NCI-H69 (cell line): ENCODE measurements around the gene PRKG1.
"Not testable (repeated sequence)": the region's sequence is repeated elsewhere in the genome, so short reads cannot be mapped to it uniquely, and the experiment has no call there.

Experiments
- DNase-seq: peaks from one replicate; lab custom pipeline; 2025; lab: John Stamatoyannopoulos, UW

Gene PRKG1

GRCh38 chr10:51270936-51271530 lies 196.7 kb downstream of the PRKG1 start:
- DNase-seq = no peak

DNA sequence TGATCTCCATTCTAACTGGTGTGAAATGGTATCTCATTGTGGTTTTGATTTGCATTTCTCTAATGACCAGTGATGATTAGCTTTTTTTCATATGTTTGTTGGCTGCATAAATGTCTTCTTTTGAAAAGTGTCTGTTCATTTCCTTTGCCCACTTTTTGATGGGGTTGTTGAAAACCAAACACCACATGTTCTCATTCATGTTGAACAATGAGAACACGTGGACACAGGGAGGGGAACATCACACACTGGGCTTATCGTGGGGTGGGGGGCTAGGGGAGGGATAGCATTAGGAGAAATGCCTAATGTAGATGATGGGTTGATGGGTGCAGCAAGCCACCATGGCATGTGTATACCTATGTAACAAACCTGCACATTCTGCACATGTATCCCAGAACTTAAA lies 197.8 kb downstream of the PRKG1 start:
- DNase-seq = not testable (repeated sequence)

DNA sequence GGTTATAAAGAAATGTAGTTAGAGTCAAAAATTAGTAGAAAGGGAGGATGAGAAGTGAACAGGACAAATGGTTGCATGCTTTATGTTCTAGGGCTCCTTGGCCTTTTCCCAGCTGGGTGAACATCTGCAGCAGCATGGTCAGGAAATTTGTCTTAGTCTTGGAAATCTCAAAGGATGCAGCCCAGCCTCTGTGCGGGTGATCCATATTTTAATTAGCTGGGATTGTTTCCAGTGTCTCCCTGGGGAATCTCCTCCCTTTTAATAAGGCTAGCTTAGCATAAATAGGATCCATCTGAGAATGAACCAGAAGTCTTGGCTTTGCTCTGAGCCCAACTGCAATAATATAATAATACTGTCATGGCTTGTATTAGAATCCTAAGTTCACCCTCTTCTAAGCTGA lies 198.3 kb downstream of the PRKG1 start:
- peak; percentile 1 for DNase-seq

DNA sequence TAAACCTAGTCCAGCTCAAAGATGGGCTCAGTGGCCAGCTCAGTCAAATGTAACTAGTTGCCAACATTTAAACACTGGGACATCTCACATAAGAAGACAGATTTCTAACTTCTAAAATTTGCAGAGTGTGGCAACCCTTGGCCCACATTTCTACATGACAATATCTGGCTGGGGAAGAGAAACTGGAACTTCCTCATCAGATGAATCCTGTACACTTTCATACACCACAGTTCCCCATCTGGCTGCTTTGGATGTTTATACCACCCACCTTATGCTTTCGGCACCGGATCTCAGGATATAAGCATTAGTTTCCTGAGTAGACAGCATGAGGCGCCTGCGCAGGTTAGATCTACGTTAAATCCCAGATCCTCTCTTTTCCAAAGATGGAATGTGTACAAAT lies 199.3 kb downstream of the PRKG1 start:
- no peak for DNase-seq

DNA sequence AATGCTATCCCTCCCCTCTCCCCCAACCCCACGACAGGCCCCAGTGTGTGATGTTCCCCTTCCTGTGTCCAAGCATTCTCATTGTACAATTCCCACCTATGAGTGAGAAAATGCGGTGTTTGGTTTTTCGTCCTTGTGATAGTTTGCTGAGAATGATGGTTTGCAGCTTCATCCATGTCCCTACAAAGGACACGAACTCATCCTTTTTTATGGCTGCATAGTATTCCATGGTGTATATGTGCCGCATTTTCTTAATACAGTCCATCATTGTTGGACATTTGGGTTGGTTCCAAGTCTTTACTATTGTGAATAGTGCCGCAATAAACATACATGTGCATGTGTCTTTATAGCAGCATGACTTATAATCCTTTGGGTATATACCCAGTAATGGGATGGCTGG lies 201.8 kb downstream of the PRKG1 start:
- DNase-seq = not testable (repeated sequence)

- not testable (repeated sequence) for DNase-seq
Measured at GRCh38 chr10:51281387-51281786, 207.1 kb downstream of the PRKG1 start.

GRCh38 chr10:51285601-51286000 lies 211.3 kb downstream of the PRKG1 start:
- DNase-seq = no peak

DNA sequence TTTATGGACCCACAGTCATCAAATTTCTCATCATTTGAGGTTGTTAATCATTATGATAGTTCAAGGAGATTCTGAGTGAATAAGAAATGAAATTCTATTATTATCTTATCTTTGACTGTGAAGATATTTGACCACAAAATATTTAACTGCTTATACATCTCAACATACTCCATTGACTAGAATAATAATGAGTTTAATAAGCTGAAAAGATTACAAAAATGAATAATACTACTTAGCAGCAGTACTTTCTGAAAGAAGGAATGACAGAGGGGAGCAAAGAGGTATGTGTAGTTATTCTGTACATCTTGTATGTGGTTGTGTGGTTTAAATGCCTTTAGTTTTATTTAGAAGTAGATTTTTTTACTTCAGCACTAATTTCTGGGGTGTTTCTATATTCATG lies 214.2 kb downstream of the PRKG1 start:
- no peak for DNase-seq

GRCh38 chr10:51289519-51289918 lies 215.2 kb downstream of the PRKG1 start:
- no peak for DNase-seq

DNA sequence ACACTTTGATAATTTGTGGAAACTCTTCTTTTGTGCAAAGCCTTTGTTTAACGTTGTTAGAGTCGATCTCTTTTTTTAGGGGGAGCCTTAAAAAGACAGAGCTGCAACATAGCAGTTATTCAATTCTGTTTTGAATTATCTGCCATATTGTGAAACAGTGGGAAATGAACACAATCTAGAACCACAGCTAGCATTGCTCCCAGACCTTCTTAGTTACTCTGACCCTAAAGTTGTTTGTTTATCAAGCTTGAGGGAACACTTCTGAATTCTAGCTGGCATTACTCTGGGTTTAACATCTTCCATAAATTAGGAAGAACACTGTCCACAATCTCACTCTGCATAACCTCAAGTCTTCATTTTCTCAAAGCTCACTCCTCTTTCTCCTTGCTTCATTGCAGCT lies 217.7 kb downstream of the PRKG1 start:
- DNase-seq = no peak

DNA sequence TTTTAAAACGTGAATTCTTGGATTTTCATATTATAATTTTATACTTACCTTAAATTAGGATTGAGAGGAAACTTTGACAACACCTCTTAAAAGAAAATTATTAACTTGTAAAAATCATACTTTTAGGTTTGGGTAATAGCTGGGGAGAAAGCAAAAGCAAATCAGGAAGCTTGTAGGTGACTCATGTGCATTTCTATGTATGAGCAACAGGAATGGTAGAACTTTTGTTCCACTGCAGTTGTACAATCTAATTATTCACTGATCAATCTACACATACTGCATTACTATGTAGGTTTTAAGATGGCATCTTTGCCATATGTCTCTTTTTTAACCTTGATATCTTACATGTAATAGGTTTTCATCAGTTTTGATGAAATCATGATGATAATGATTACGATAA lies 223.2 kb downstream of the PRKG1 start:
- no peak for DNase-seq

DNA sequence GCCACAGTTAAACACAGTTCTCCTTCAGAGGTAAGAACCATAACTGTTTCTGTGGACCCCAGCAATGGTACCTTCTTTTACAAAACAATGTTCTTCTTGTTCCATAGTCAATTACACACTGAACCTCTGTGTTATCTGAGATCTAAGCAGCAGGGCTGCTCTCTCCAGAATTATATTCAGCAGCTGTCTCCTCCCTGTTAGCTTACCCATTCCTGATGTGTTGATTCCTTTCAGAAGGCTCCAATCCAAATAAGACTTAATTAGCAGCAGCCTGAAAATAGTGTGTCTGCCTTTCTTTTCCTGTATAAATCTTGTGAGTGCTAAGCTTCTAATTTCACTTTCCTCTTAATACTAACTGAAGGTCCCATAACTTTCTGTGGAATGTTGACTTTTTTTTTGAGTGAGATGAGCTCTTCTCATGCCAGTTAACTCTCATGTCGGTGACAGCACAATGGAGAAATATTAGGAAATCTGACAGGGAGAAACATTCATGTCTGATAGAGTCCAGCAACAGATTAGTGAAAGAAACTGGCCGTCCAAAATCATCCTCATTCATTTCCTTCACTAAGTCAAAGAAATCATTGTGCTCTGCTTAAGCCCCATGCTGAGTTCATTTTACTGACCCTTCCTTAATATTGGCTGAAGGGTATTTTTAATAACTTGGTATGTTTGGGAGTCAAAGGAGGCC lies 226.5 kb downstream of the PRKG1 start:
- peak; percentile 1 for DNase-seq

DNA sequence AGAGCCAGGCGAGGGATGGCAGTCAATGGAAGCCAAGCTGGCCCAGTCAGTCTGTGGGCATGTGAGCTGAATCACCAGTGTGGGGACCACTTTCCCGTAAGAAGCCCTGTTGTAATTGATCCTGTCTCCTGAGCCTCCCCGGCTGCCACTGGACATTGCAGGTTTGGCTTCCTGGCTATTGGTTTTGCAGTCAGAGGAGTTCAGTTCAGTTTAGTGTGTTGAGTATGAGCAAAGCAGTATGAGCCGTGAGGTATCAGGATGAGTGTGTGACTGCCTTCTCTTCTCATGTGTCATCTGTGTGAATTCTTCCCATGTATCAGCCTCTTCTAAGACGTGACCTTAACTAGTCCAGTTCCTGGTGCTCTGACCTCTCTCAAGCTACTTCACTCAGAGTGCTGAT lies 227.4 kb downstream of the PRKG1 start:
- no peak for DNase-seq

DNA sequence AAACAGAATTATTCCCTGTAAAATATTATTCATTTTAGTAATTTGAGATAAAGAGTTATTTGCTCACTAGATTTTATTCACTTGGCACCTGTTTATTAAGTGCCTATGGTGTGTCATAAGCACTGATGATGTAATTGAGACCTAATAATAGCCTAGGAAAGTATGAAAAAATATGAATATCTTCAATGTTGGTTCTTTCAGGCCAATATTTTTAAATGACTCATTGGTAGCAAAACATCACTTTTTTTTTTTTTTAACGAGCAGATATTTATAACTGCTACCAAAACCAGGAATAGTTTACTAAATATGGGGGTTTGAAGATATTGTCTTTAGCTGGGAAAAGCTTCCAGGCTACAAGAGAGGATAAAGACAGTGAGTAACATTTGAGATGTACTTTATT lies 228.0 kb downstream of the PRKG1 start:
- DNase-seq = no peak

- DNase-seq = no peak
Measured at GRCh38 chr10:51308116-51308515, 233.8 kb downstream of the PRKG1 start.

GRCh38 chr10:51311228-51311627 lies 236.9 kb downstream of the PRKG1 start:
- no peak for DNase-seq

DNA sequence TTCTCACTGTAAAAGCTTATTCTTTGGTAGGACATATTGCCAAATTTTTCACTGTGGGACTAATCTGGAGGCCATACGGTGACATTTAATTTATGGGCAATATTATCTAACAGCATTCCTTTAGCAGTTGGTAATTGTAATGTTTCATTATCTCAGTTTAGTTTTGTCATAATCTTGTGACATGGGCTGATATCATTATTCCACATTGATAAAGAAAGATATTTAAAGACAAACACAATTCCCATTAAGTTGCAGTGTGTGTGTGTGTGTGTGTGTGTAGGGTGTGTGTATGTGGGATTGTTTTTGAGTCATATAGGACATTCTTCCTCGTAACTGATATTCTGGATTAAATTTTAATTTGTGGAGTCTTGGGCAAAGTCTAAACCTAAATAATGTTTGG lies 238.5 kb downstream of the PRKG1 start:
- no peak for DNase-seq

GRCh38 chr10:51313251-51313650 lies 239.0 kb downstream of the PRKG1 start:
- DNase-seq = no peak

DNA sequence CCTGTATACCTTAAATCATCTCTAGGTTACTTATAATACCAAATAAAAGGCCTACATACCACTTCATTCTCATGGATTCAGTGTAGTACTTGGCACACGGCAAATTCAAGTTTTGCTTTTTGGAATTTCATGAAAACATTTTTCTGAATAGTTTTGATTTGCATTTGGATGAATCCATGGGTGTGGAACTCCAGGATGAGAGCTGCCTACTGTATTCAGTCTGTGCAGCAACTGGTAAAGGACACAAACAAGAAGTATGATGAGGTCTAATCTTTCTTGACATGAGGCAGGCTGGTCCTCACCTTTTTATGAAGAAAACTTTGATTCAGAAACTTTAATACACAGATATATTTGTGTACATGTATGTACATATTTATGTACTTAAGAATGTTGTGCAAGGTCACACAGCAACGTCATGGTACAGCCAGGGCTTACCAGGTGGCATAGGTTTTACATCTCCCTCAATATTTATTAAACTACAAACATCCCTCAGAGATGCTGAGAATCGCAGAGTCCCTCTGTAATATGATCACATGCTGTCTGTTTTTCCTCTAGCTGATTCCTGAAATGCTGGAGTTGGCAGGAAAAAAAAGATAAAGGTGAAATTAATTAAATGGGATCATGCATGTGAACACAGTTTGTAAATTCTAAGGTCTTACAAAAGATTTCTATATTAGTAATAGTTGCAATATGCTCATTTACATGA lies 239.6 kb downstream of the PRKG1 start:
- DNase-seq = no peak

- DNase-seq = no peak
Measured at GRCh38 chr10:51314481-51314880, 240.2 kb downstream of the PRKG1 start.

DNA sequence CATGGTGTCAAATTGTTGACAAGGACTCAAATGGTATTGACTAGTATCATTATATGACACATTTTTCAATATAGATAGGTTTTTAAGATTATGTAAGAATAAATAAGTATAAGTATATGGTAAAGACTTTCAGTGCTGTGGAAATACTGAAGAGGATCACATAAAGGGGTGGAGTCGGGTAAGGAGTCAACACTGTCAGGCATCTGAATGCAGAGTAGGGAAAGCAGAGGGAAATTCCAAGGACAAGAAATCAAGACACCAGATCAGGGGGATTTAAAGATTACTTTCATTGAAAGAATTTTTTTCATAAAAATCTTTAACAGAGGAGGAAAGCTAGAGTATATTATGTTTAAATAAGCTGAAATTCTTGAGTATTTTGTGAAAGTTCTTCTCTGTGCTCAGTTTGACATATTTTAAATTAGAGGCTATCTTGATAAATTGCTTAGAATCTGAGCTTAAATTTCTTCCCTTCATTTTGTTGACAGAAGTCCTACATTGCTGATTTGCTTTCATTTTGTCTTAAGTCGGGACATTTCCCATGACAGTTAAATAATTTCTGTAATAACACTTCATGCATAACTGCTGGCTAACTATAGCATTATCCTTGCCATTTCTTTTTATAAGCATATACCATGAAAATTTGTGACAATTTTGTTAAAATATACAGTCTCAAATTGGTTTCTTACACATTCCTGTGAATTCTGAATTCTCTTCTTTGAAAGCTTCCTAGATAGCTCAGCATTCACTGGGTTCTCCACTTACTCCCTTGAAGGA lies 244.3 kb downstream of the PRKG1 start:
- DNase-seq = no peak

DNA sequence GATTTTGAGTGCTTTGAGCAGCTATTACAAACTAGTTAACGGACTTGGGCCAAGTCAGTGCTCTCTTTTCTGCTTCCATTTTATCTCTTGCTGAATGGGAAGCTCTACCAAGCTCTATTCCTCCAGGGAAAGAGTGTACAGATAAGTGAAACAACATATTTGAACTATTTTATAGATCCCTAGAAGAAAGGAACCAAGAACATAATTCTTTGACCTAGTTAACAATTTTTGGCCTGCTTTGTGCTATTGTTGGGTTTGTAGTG lies 244.8 kb downstream of the PRKG1 start:
- no peak for DNase-seq

DNA sequence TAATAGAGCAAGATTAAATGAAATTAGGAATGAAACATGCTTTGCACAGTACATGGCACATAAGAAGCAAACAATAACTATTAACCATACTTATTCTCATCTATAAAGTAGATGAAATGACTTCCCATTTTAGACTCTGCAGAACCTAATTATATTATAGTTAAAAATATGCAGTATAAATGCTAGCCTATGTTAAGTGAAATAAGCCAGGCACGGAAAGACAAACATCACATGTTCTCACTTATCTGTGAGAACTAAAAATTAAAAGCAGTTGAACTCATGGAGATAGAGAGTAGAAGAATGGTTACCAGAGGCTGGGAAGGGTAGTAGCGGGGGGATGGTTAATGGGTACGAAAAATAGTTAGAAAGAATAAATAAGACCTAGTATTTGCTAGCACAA lies 247.0 kb downstream of the PRKG1 start:
- DNase-seq = no peak
